ENCODE measurements around the gene SLC10A2.

GRCh38 chr13:103000157-103000556 is 66.1 kb downstream of the SLC10A2 start:
- TF ChIP-seq CTCF (IDR thresholded peaks at IDR 0.05), result no peak
- TF ChIP-seq POLR2A (IDR thresholded peaks at IDR 0.05), result no peak

Data from body of pancreas (tissue), 4 donors.